RWPE2 (cell line): ENCODE results near the gene ACR.
A peak's percentile ranks its signal among the peaks of the same experiment; 100 is the strongest.

Experiments used
- ATAC-seq: fragments of 200-7000 bp; cut with Tn5 transposase; 3 replicates; pipeline ENCODE4 v1.9.1; 2021; ENCODE audit warnings: low read depth
- DNase-seq: peaks from one replicate; pipeline ENCODE4 v3.0.0-alpha.2; 2020; ENCODE audit warnings: low spot score
- H3K27ac ChIP-seq: fragments of 450-650 bp; 2 replicates; pipeline ENCODE4 v1.5.1; 2017; ENCODE audit warnings: mild to moderate bottlenecking; ENCODE audit not compliant: poor library complexity, severe bottlenecking
- H3K27me3 ChIP-seq: fragments of 250-450 bp; sonication (Bioruptor Pico); 2 replicates; pipeline ENCODE4 v1.5.1; 2021; ENCODE audit warnings: mild to moderate bottlenecking, moderate library complexity; ENCODE audit not compliant: insufficient read depth, poor library complexity, severe bottlenecking
- H3K36me3 ChIP-seq: fragments of 250-450 bp; sonication (Bioruptor Pico); 2 replicates; pipeline ENCODE4 v1.5.1; 2020; ENCODE audit warnings: low read depth, mild to moderate bottlenecking, moderate library complexity
- H3K4me1 ChIP-seq: fragments of 250-450 bp; sonication (Bioruptor Pico); 2 replicates; pipeline ENCODE4 v1.5.1; 2021; ENCODE audit warnings: mild to moderate bottlenecking, moderate library complexity; ENCODE audit not compliant: insufficient read depth, poor library complexity, severe bottlenecking
- H3K4me3 ChIP-seq: fragments of 250-450 bp; sonication (Bioruptor Pico); 2 replicates; pipeline ENCODE4 v1.5.1; 2021; ENCODE audit warnings: mild to moderate bottlenecking, moderate library complexity; ENCODE audit not compliant: severe bottlenecking
- H3K9me3 ChIP-seq: fragments of 250-450 bp; sonication (Bioruptor Pico); 2 replicates; pipeline ENCODE4 v1.5.1; 2021; ENCODE audit warnings: mild to moderate bottlenecking, moderate library complexity; ENCODE audit not compliant: severe bottlenecking
- CTCF ChIP-seq: fragments of 450-650 bp; IDR thresholded peaks from one replicate; pipeline ENCODE4 v1.5.1; 2017; ENCODE audit warnings: mild to moderate bottlenecking, moderate library complexity; ENCODE audit not compliant: poor library complexity, severe bottlenecking

ACR gene

GRCh38 chr22:50727678-50728522, 10.1 kb upstream of the ACR start:
- Histone ChIP-seq H3K9me3 (no peaks in the 10 kb centered on the region), H3K4me3 (no peak overlapping the region), H3K36me3 (no peaks in the 10 kb centered on the region), H3K4me1 (no peaks in the 10 kb centered on the region), H3K27me3 (no peaks in the 10 kb centered on the region), H3K27ac (no peak overlapping the region)
- no peak for TF ChIP-seq CTCF
- ATAC-seq: no peak
- peak; percentile 49 for DNase-seq

- no peaks in the 10 kb centered on the region for H3K27me3 ChIP-seq
- ATAC-seq (no peak), DNase-seq (peak; percentile 35)
- H3K4me3 ChIP-seq: no peak overlapping the region
- no peaks in the 10 kb centered on the region for H3K9me3 ChIP-seq
- no peak for TF ChIP-seq CTCF
- no peaks in the 10 kb centered on the region for H3K36me3 ChIP-seq
- no peaks in the 10 kb centered on the region for H3K4me1 ChIP-seq
- no peak overlapping the region for H3K27ac ChIP-seq
These were observed 9.5 kb upstream of the ACR start for GRCh38 chr22:50728523-50728931.

- no peak overlapping the region for H3K27ac ChIP-seq
- H3K36me3 ChIP-seq: no peaks in the 10 kb centered on the region
- ATAC-seq (0 out of 3 replicates have a peak, but pooled peaks have one; percentile 17), DNase-seq (peak; percentile 35)
- H3K4me1 ChIP-seq: no peaks in the 10 kb centered on the region
- no peaks in the 10 kb centered on the region for H3K27me3 ChIP-seq
- H3K4me3 ChIP-seq: no peak overlapping the region
- TF ChIP-seq CTCF: no peak
- no peaks in the 10 kb centered on the region for H3K9me3 ChIP-seq
These were observed 8.5 kb upstream of the ACR start for GRCh38 chr22:50729391-50730012.

GRCh38 chr22:50730013-50730891, 7.8 kb upstream of the ACR start:
- ATAC-seq: no peak; the same call in 2 of the 3 replicates
- H3K9me3 ChIP-seq: no peaks in the 10 kb centered on the region
- H3K36me3 ChIP-seq: no peaks in the 10 kb centered on the region
- DNase-seq: peak; percentile 55
- H3K27me3 ChIP-seq: no peaks in the 10 kb centered on the region
- no peak overlapping the region for H3K27ac ChIP-seq
- H3K4me1 ChIP-seq: no peaks in the 10 kb centered on the region
- H3K4me3 ChIP-seq: no peak overlapping the region
- no peak for TF ChIP-seq CTCF
